GM19452 (cell line): Measurements from ENCODE around the gene TSPAN12.
A peak's percentile ranks its signal among the peaks of the same experiment; 100 is the strongest.

ENCODE experiments used
- ATAC-seq: cut with Tn5 transposase; IDR thresholded peaks from one replicate; pipeline ENCODE4 v1.9.1; 2021; ENCODE audit not compliant: unreplicated experiment

Gene TSPAN12

GRCh38 chr7:120843109-120843508 lies 14.8 kb downstream of the TSPAN12 start:
- ATAC-seq = no peak

- no peak for ATAC-seq
These were observed 15.8 kb downstream of the TSPAN12 start for GRCh38 chr7:120842121-120842621.

- no peak for ATAC-seq
These were observed 16.3 kb downstream of the TSPAN12 start for GRCh38 chr7:120841608-120842007.

GRCh38 chr7:120838281-120838682 lies 19.7 kb downstream of the TSPAN12 start:
- ATAC-seq = peak; percentile 54

- ATAC-seq = no peak
These were observed 20.3 kb downstream of the TSPAN12 start for GRCh38 chr7:120837599-120837998.

GRCh38 chr7:120836556-120837115 lies 21.3 kb downstream of the TSPAN12 start:
- ATAC-seq = no peak

GRCh38 chr7:120834726-120835125 lies 23.2 kb downstream of the TSPAN12 start:
- ATAC-seq = no peak

GRCh38 chr7:120833546-120833945 lies 24.4 kb downstream of the TSPAN12 start:
- ATAC-seq = no peak

GRCh38 chr7:120832803-120833202 lies 25.1 kb downstream of the TSPAN12 start:
- ATAC-seq = no peak

GRCh38 chr7:120831260-120831659 lies 26.7 kb downstream of the TSPAN12 start:
- ATAC-seq = no peak

GRCh38 chr7:120829487-120829886 lies 28.5 kb downstream of the TSPAN12 start:
- ATAC-seq = no peak

GRCh38 chr7:120828528-120828927 lies 29.4 kb downstream of the TSPAN12 start:
- ATAC-seq = no peak

GRCh38 chr7:120827371-120828118 lies 30.4 kb downstream of the TSPAN12 start:
- no peak for ATAC-seq

- no peak for ATAC-seq
These were observed 32.4 kb downstream of the TSPAN12 start for GRCh38 chr7:120825576-120825975.

- ATAC-seq = no peak
These were observed 32.8 kb downstream of the TSPAN12 start for GRCh38 chr7:120825152-120825551.

- no peak for ATAC-seq
These were observed 38.1 kb downstream of the TSPAN12 start for GRCh38 chr7:120819861-120820260.

GRCh38 chr7:120817851-120818250 lies 40.1 kb downstream of the TSPAN12 start:
- ATAC-seq = no peak

- no peak for ATAC-seq
These were observed 43.5 kb downstream of the TSPAN12 start for GRCh38 chr7:120814253-120814939.

- no peak for ATAC-seq
These were observed 44.2 kb downstream of the TSPAN12 start for GRCh38 chr7:120813546-120814252.

GRCh38 chr7:120813089-120813488 lies 44.9 kb downstream of the TSPAN12 start:
- ATAC-seq = no peak

- no peak for ATAC-seq
These were observed 48.7 kb downstream of the TSPAN12 start for GRCh38 chr7:120809260-120809659.
